ENCODE results near the gene EEF2.

EEF2 gene

GRCh38 chr19:3980353-3981251, 4.7 kb downstream of the EEF2 start:
- DNase-seq = no peak
- H3K27ac ChIP-seq = no peak overlapping the region
- peaks cover 0 to 30% (median 20%) of the 10 kb centered on the region in 4 donors for H3K4me1 ChIP-seq
- TF ChIP-seq CTCF (IDR thresholded peaks at IDR 0.05) = no peak
- peaks cover 86 to 87% (median 87%) of the 10 kb centered on the region in 3 donors for H3K36me3 ChIP-seq
- H3K9me3 ChIP-seq = no peaks in the 10 kb centered on the region
- no peaks in the 10 kb centered on the region for H3K27me3 ChIP-seq
- H3K4me3 ChIP-seq = no peak overlapping the region
- intact Hi-C loops (cut with DNase I; ENCODE audit: low total_unique reads) = loop anchor here (10.0 kb wide), 2 partner anchors 144 to 204 kb away; partner anchors contain the start of genes ANKRD24, MAP2K2 and SIRT6

GRCh38 chr19:3979674-3980352, 5.5 kb downstream of the EEF2 start:
- Histone ChIP-seq H3K9me3 (no peaks in the 10 kb centered on the region), H3K36me3 (peaks cover 89 to 94% (median 93%) of the 10 kb centered on the region in 3 donors), H3K27me3 (no peaks in the 10 kb centered on the region), H3K4me3 (no peak overlapping the region), H3K27ac (no peak overlapping the region), H3K4me1 (peaks cover 0 to 27% (median 19%) of the 10 kb centered on the region in 4 donors)
- intact Hi-C loops (cut with DNase I; ENCODE audit: low total_unique reads) = loop anchor here (10.0 kb wide), 2 partner anchors 145 to 205 kb away; partner anchors contain the start of genes ANKRD24, MAP2K2 and SIRT6
- no peak for DNase-seq
- no peak for TF ChIP-seq CTCF (IDR thresholded peaks at IDR 0.05)

- H3K36me3 ChIP-seq = peaks cover 89 to 94% (median 93%) of the 10 kb centered on the region in 3 donors
Measured at GRCh38 chr19:3979289-3979673, 6.0 kb downstream of the EEF2 start.

GRCh38 chr19:3978145-3978544, 7.1 kb downstream of the EEF2 start:
- Histone ChIP-seq H3K4me3 (no peak overlapping the region), H3K27ac (no peak overlapping the region), H3K27me3 (no peaks in the 10 kb centered on the region), H3K9me3 (no peaks in the 10 kb centered on the region), H3K4me1 (peaks cover 0 to 12% (median 5%) of the 10 kb centered on the region in 4 donors), H3K36me3 (peaks cover 78 to 83% (median 82%) of the 10 kb centered on the region in 3 donors)
- no peak for TF ChIP-seq CTCF (IDR thresholded peaks at IDR 0.05)
- DNase-seq = no peak
- intact Hi-C loops (cut with DNase I; ENCODE audit: low total_unique reads) = no loop called here

More at GRCh38 chr19:3979289-3979673, 6.0 kb downstream of the EEF2 start:
- no peak for DNase-seq
- H3K4me1 ChIP-seq = peaks cover 0 to 23% (median 16%) of the 10 kb centered on the region in 4 donors
- H3K9me3 ChIP-seq = no peaks in the 10 kb centered on the region
- TF ChIP-seq CTCF (IDR thresholded peaks at IDR 0.05) = no peak
- intact Hi-C loops (cut with DNase I; ENCODE audit: low total_unique reads) = no loop called here
- no peak overlapping the region for H3K4me3 ChIP-seq
- no peaks in the 10 kb centered on the region for H3K27me3 ChIP-seq
- H3K27ac ChIP-seq = no peak overlapping the region

- TF ChIP-seq CTCF (IDR thresholded peaks at IDR 0.05) = no peak
- Histone ChIP-seq H3K4me1 (peaks cover 0 to 5% (median 0%) of the 10 kb centered on the region in 4 donors), H3K9me3 (no peaks in the 10 kb centered on the region), H3K4me3 (no peak overlapping the region), H3K27me3 (no peaks in the 10 kb centered on the region), H3K27ac (no peak overlapping the region), H3K36me3 (peaks cover 74 to 76% (median 76%) of the 10 kb centered on the region in 3 donors)
- intact Hi-C loops (cut with DNase I; ENCODE audit: low total_unique reads) = no loop called here
- no peak for DNase-seq
Measured at GRCh38 chr19:3977242-3978143, 7.8 kb downstream of the EEF2 start.
